ACC112 (cell line): Measurements from ENCODE around the gene CERS6.

Experiments used
- H2AFZ ChIP-seq: fragments of 200-600 bp; sonication (generic); one replicate; pipeline ENCODE4 v1.6.0; 2017; ENCODE audit warnings: antibody characterized with exemption, low read length; ENCODE audit not compliant: unreplicated experiment
- H3K27ac ChIP-seq: fragments of 200-600 bp; sonication (generic); 2 replicates; pipeline ENCODE4 v1.5.1; 2014; ENCODE audit warnings: low read depth, mild to moderate bottlenecking, antibody characterized with exemption, low read length, moderate library complexity
- H3K27me3 ChIP-seq: fragments of 200-600 bp; sonication (generic); 2 replicates; pipeline ENCODE4 v1.6.1; 2014; ENCODE audit warnings: mild to moderate bottlenecking, antibody characterized with exemption, low read length, moderate library complexity, mixed read lengths; ENCODE audit not compliant: insufficient read depth
- H3K36me3 ChIP-seq: fragments of 200-600 bp; sonication (generic); 2 replicates; pipeline ENCODE4 v1.6.1; 2016; ENCODE audit warnings: mild to moderate bottlenecking, antibody characterized with exemption, low read length, moderate library complexity, mixed read lengths; ENCODE audit not compliant: insufficient read depth
- H3K4me1 ChIP-seq: fragments of 200-600 bp; sonication (generic); one replicate; pipeline ENCODE4 v1.6.1; 2016; ENCODE audit warnings: low read length, mixed read lengths; ENCODE audit not compliant: insufficient read depth, unreplicated experiment, control insufficient read depth
- H3K4me3 ChIP-seq: fragments of 200-600 bp; sonication (generic); 2 replicates; pipeline ENCODE4 v1.5.1; 2014; ENCODE audit warnings: mild to moderate bottlenecking, low read depth, low read length
- H3K79me2 ChIP-seq: fragments of 200-600 bp; sonication (generic); one replicate; pipeline ENCODE4 v1.6.0; 2016; ENCODE audit warnings: low read length; ENCODE audit not compliant: control insufficient read depth, unreplicated experiment, insufficient read depth

The CERS6 gene

GRCh38 chr2:168545439-168546082, 89.5 kb downstream of the CERS6 start:
- Histone ChIP-seq H3K27me3 (no peaks in the 10 kb centered on the region), H3K4me3 (peak overlapping the region; percentile 3; the same call in 1 of the 2 replicates), H3K79me2 (peaks cover 26% of the 10 kb centered on the region), H3K27ac (peak overlapping the region; percentile 78), H3K4me1 (peaks cover 19% of the 10 kb centered on the region), H2AFZ (no peak overlapping the region), H3K36me3 (peaks cover 5% of the 10 kb centered on the region; the same call in 1 of the 2 replicates)

GRCh38 chr2:168550670-168551069, 94.6 kb downstream of the CERS6 start:
- Histone ChIP-seq H2AFZ (no peak overlapping the region), H3K27ac (no peak overlapping the region), H3K79me2 (peaks cover 5% of the 10 kb centered on the region), H3K4me1 (peaks cover 8% of the 10 kb centered on the region), H3K4me3 (no peak overlapping the region), H3K27me3 (no peaks in the 10 kb centered on the region), H3K36me3 (peaks cover 5% of the 10 kb centered on the region; the same call in 1 of the 2 replicates)

- Histone ChIP-seq H3K27ac (no peak overlapping the region), H2AFZ (no peak overlapping the region), H3K27me3 (no peaks in the 10 kb centered on the region), H3K79me2 (no peaks in the 10 kb centered on the region), H3K36me3 (peaks cover 3% of the 10 kb centered on the region; the same call in 1 of the 2 replicates), H3K4me1 (no peaks in the 10 kb centered on the region), H3K4me3 (no peak overlapping the region)
Measured at GRCh38 chr2:168552450-168552856, 96.4 kb downstream of the CERS6 start.

- H3K4me1 ChIP-seq: peaks cover 4% of the 10 kb centered on the region
- H3K27ac ChIP-seq: no peak overlapping the region
- no peak overlapping the region for H2AFZ ChIP-seq
- H3K27me3 ChIP-seq: no peaks in the 10 kb centered on the region
- H3K36me3 ChIP-seq: no peaks in the 10 kb centered on the region
- H3K4me3 ChIP-seq: no peak overlapping the region
- H3K79me2 ChIP-seq: no peaks in the 10 kb centered on the region
Measured at GRCh38 chr2:168555283-168555682, 99.2 kb downstream of the CERS6 start.

GRCh38 chr2:168559187-168559586, 103.1 kb downstream of the CERS6 start:
- Histone ChIP-seq H2AFZ (no peak overlapping the region), H3K27me3 (no peaks in the 10 kb centered on the region), H3K36me3 (no peaks in the 10 kb centered on the region; the same call in 1 of the 2 replicates), H3K27ac (no peak overlapping the region), H3K4me1 (peaks cover 4% of the 10 kb centered on the region), H3K4me3 (no peak overlapping the region), H3K79me2 (no peaks in the 10 kb centered on the region)

GRCh38 chr2:168560817-168561499, 104.9 kb downstream of the CERS6 start:
- Histone ChIP-seq H2AFZ (no peak overlapping the region), H3K4me3 (no peak overlapping the region), H3K27me3 (no peaks in the 10 kb centered on the region), H3K27ac (no peak overlapping the region), H3K4me1 (peaks cover 16% of the 10 kb centered on the region), H3K79me2 (peaks cover 1% of the 10 kb centered on the region), H3K36me3 (no peaks in the 10 kb centered on the region; the same call in 1 of the 2 replicates)

GRCh38 chr2:168561991-168562390, 105.9 kb downstream of the CERS6 start:
- Histone ChIP-seq H3K36me3 (no peaks in the 10 kb centered on the region; the same call in 1 of the 2 replicates), H3K27me3 (no peaks in the 10 kb centered on the region), H2AFZ (no peak overlapping the region), H3K4me3 (no peak overlapping the region), H3K79me2 (peaks cover 8% of the 10 kb centered on the region), H3K4me1 (peaks cover 16% of the 10 kb centered on the region), H3K27ac (no peak overlapping the region)

- no peaks in the 10 kb centered on the region for H3K27me3 ChIP-seq
- H3K4me1 ChIP-seq: peaks cover 16% of the 10 kb centered on the region
- no peak overlapping the region for H3K4me3 ChIP-seq
- no peak overlapping the region for H2AFZ ChIP-seq
- H3K36me3 ChIP-seq: no peaks in the 10 kb centered on the region; the same call in 1 of the 2 replicates
- H3K79me2 ChIP-seq: peaks cover 8% of the 10 kb centered on the region
- no peak overlapping the region for H3K27ac ChIP-seq
Measured at GRCh38 chr2:168562971-168563370, 106.9 kb downstream of the CERS6 start.

- H3K27me3 ChIP-seq: no peaks in the 10 kb centered on the region
- H3K36me3 ChIP-seq: no peaks in the 10 kb centered on the region; the same call in 1 of the 2 replicates
- H3K79me2 ChIP-seq: peaks cover 11% of the 10 kb centered on the region
- H3K27ac ChIP-seq: peak overlapping the region; percentile 80
- H3K4me3 ChIP-seq: no peak overlapping the region
- no peak overlapping the region for H2AFZ ChIP-seq
- peaks cover 13% of the 10 kb centered on the region for H3K4me1 ChIP-seq
Measured at GRCh38 chr2:168564641-168565040, 108.6 kb downstream of the CERS6 start.

GRCh38 chr2:168565112-168565511, 109.0 kb downstream of the CERS6 start:
- Histone ChIP-seq H2AFZ (no peak overlapping the region), H3K4me1 (peaks cover 13% of the 10 kb centered on the region), H3K27me3 (no peaks in the 10 kb centered on the region), H3K27ac (peak overlapping the region; percentile 80), H3K36me3 (no peaks in the 10 kb centered on the region; the same call in 1 of the 2 replicates), H3K4me3 (no peak overlapping the region), H3K79me2 (peaks cover 11% of the 10 kb centered on the region)

- Histone ChIP-seq H3K4me3 (no peak overlapping the region), H2AFZ (no peak overlapping the region), H3K79me2 (peaks cover 11% of the 10 kb centered on the region), H3K27ac (0 out of 2 replicates have a peak overlapping the region, but pooled peaks have one; percentile 4), H3K36me3 (no peaks in the 10 kb centered on the region; the same call in 1 of the 2 replicates), H3K4me1 (peaks cover 13% of the 10 kb centered on the region), H3K27me3 (no peaks in the 10 kb centered on the region)
Measured at GRCh38 chr2:168565512-168565911, 109.4 kb downstream of the CERS6 start.
